LNCAP (cell line): ENCODE results near the gene KCNK7.

Experiments used
- CTCF ChIP-seq: fragments of 450-650 bp; IDR thresholded peaks from 2 replicates; pipeline ENCODE4 v1.5.1; 2017; ENCODE audit warnings: mild to moderate bottlenecking

The KCNK7 gene

GRCh38 chr11:65560555-65561418 is 34.8 kb downstream of the KCNK7 start:
- TF ChIP-seq CTCF = no peak

GRCh38 chr11:65559951-65560537 is 35.6 kb downstream of the KCNK7 start:
- TF ChIP-seq CTCF = no peak

GRCh38 chr11:65559535-65559934 is 36.1 kb downstream of the KCNK7 start:
- TF ChIP-seq CTCF = no peak

- no peak for TF ChIP-seq CTCF
Observed at GRCh38 chr11:65558930-65559509, 36.6 kb downstream of the KCNK7 start.

GRCh38 chr11:65558002-65558929 is 37.3 kb downstream of the KCNK7 start, which contains the start of gene LTBP3:
Gene LTBP3, minus strand, starts transcription at chr11:65558359. Its CDS starts 400 bp downstream, at chr11:65557959.
- no peak for TF ChIP-seq CTCF

GRCh38 chr11:65557280-65558001 is 38.2 kb downstream of the KCNK7 start:
- no peak for TF ChIP-seq CTCF
